ENCODE data around the gene FGF21.

FGF21 gene

GRCh38 chr19:48772503-48772953, 17.2 kb downstream of the FGF21 start:
- Histone ChIP-seq H3K27me3 (replicated peaks; ENCODE audit: control insufficient read depth, insufficient read depth, low read length) (no peaks in the 10 kb centered on the region), H3K36me3 (ENCODE audit: control insufficient read depth, insufficient read depth, low read length) (no peaks in the 10 kb centered on the region), H3K4me3 (replicated peaks; ENCODE audit: low read depth, low read length) (no peak overlapping the region)
- DNase-seq (ENCODE audit: extremely low read depth, insufficient read length) = no peak
- TF ChIP-seq CTCF (IDR thresholded peaks at IDR 0.05; ENCODE audit: insufficient read depth, low read length, poor library complexity, severe bottlenecking) = no peak

GRCh38 chr19:48777139-48777538, 21.8 kb downstream of the FGF21 start:
- Histone ChIP-seq H3K36me3 (ENCODE audit: control insufficient read depth, insufficient read depth, low read length) (no peaks in the 10 kb centered on the region), H3K27me3 (replicated peaks; ENCODE audit: control insufficient read depth, insufficient read depth, low read length) (no peaks in the 10 kb centered on the region), H3K4me3 (replicated peaks; ENCODE audit: low read depth, low read length) (no peak overlapping the region)
- no peak for DNase-seq (ENCODE audit: extremely low read depth, insufficient read length)
- no peak for TF ChIP-seq CTCF (IDR thresholded peaks at IDR 0.05; ENCODE audit: insufficient read depth, low read length, poor library complexity, severe bottlenecking)

GRCh38 chr19:48777720-48778119, 22.4 kb downstream of the FGF21 start:
- Histone ChIP-seq H3K4me3 (replicated peaks; ENCODE audit: low read depth, low read length) (no peak overlapping the region), H3K36me3 (ENCODE audit: control insufficient read depth, insufficient read depth, low read length) (no peaks in the 10 kb centered on the region), H3K27me3 (replicated peaks; ENCODE audit: control insufficient read depth, insufficient read depth, low read length) (no peaks in the 10 kb centered on the region)
- DNase-seq (ENCODE audit: extremely low read depth, insufficient read length) = no peak
- no peak for TF ChIP-seq CTCF (IDR thresholded peaks at IDR 0.05; ENCODE audit: insufficient read depth, low read length, poor library complexity, severe bottlenecking)

GRCh38 chr19:48779636-48780035, 24.3 kb downstream of the FGF21 start:
- no peak for TF ChIP-seq CTCF (IDR thresholded peaks at IDR 0.05; ENCODE audit: insufficient read depth, low read length, poor library complexity, severe bottlenecking)

GRCh38 chr19:48780631-48781391, 25.5 kb downstream of the FGF21 start:
- TF ChIP-seq CTCF (IDR thresholded peaks at IDR 0.05; ENCODE audit: insufficient read depth, low read length, poor library complexity, severe bottlenecking) = no peak
- no peak for DNase-seq (ENCODE audit: extremely low read depth, insufficient read length)
- H3K27me3 ChIP-seq (replicated peaks; ENCODE audit: control insufficient read depth, insufficient read depth, low read length) = no peaks in the 10 kb centered on the region
- no peak overlapping the region for H3K4me3 ChIP-seq (replicated peaks; ENCODE audit: low read depth, low read length)
- no peaks in the 10 kb centered on the region for H3K36me3 ChIP-seq (ENCODE audit: control insufficient read depth, insufficient read depth, low read length)

More at GRCh38 chr19:48779636-48780035, 24.3 kb downstream of the FGF21 start:
- H3K36me3 ChIP-seq (ENCODE audit: control insufficient read depth, insufficient read depth, low read length) = no peaks in the 10 kb centered on the region
- H3K4me3 ChIP-seq (replicated peaks; ENCODE audit: low read depth, low read length) = no peak overlapping the region
- DNase-seq (ENCODE audit: extremely low read depth, insufficient read length) = no peak
- no peaks in the 10 kb centered on the region for H3K27me3 ChIP-seq (replicated peaks; ENCODE audit: control insufficient read depth, insufficient read depth, low read length)
